Stomach smooth muscle (tissue), 2 donors: ENCODE measurements around the gene GMPR.
"Not testable (repeated sequence)": the region's sequence is repeated elsewhere in the genome, so short reads cannot be mapped to it uniquely, and the experiment has no call there.

Experiments
- H3K27ac ChIP-seq: one replicate; pipeline ENCODE4 v1.7.0; 2013; ENCODE audit warnings: mild to moderate bottlenecking, low read length, inconsistent platforms
- H3K27me3 ChIP-seq, 2 donors: one replicate each; pipeline ENCODE4 v1.7.0; 2013; ENCODE audit warnings: low read length in 2 of 2; ENCODE audit not compliant: insufficient read depth in 2 of 2, control insufficient read depth in 1 of 2
- H3K36me3 ChIP-seq, 2 donors: one replicate each; pipeline ENCODE4 v1.7.0; 2013; ENCODE audit warnings: low read length in 2 of 2; ENCODE audit not compliant: control insufficient read depth in 2 of 2, insufficient read depth in 2 of 2
- H3K4me1 ChIP-seq: one replicate; pipeline ENCODE4 v1.7.0; 2013; ENCODE audit warnings: low read length; ENCODE audit not compliant: control insufficient read depth, insufficient read depth
- H3K4me3 ChIP-seq, 2 donors: one replicate each; pipeline ENCODE4 v1.7.0; 2013; ENCODE audit warnings: low read length in 2 of 2
- H3K9ac ChIP-seq, 2 donors: one replicate each; pipeline ENCODE4 v1.7.0; 2013; ENCODE audit warnings: low read length in 2 of 2, mild to moderate bottlenecking in 1 of 2
- H3K9me3 ChIP-seq, 2 donors: one replicate each; pipeline ENCODE4 v1.7.0; 2013; ENCODE audit warnings: low read length in 2 of 2; ENCODE audit not compliant: control insufficient read depth in 2 of 2
- donor health status: healthy.
- donor health status: Pancreatic carcinoma.

The GMPR gene

DNA sequence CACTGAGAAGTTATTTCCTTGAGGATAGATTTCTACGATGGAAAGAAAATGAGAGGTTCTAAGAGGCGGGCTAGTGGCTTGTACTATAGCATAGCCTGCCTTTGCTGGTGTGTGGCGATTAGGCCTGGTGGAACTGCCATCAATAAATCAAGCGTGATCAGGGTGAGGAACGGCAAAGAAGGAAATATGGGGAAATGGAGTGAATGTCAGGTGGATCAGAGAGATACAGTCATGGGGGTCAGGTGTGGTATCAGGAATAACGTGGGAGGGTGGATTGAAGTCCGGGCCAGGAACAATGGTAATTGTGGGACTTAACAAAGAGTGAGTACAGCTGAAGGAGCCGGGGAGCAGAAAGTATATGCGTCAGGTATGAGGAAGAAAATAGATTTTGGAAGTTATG is 22.2 kb downstream of the GMPR start:
- not testable (repeated sequence) for H3K9me3 ChIP-seq, H3K4me3 ChIP-seq, H3K27me3 ChIP-seq, H3K27ac ChIP-seq, H3K9ac ChIP-seq, H3K36me3 ChIP-seq
- H3K4me1 ChIP-seq: peaks cover 12% of the 10 kb centered on the region

DNA sequence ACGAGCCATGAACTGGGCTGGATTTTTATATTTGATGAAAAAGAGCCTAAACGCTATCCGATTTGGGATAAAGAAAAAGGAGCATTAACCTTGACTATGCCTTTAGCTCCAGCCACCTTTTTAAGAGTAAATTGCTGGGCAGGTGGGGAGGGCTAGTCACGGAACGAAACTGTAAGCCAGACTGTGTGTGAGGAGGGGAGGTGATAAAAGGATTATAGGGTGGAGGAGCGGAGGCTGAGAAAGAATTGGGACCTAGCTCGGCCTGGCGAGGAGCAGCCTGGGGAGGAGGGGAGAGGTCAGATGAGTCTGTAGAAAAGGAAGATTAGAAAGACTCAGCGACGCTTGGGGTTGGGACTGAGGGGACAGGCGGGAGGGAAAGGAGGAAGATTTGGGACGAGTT is 24.4 kb downstream of the GMPR start:
- H3K4me1 ChIP-seq: peaks cover 10% of the 10 kb centered on the region
- not testable (repeated sequence) for H3K4me3 ChIP-seq, H3K36me3 ChIP-seq, H3K27me3 ChIP-seq, H3K27ac ChIP-seq, H3K9ac ChIP-seq, H3K9me3 ChIP-seq

- not testable (repeated sequence) for H3K27ac ChIP-seq, H3K36me3 ChIP-seq
Measured at GRCh38 chr6:16263464-16264099, 25.2 kb downstream of the GMPR start.

GRCh38 chr6:16264785-16265184 is 26.4 kb downstream of the GMPR start:
- no peaks in the 10 kb centered on the region for H3K9me3 ChIP-seq
- no peaks in the 10 kb centered on the region for H3K27me3 ChIP-seq
- H3K4me3 ChIP-seq: no peak overlapping the region
- H3K4me1 ChIP-seq: no peaks in the 10 kb centered on the region
- H3K27ac ChIP-seq: no peak overlapping the region
- peaks cover 0 to 2% of the 10 kb centered on the region in 2 donors for H3K36me3 ChIP-seq
- H3K9ac ChIP-seq: no peak overlapping the region

More at GRCh38 chr6:16263464-16264099, 25.2 kb downstream of the GMPR start:
- H3K4me1 ChIP-seq, H3K9ac ChIP-seq, H3K9me3 ChIP-seq, H3K4me3 ChIP-seq, H3K27me3 ChIP-seq: not testable (repeated sequence)

GRCh38 chr6:16265351-16266341 is 27.3 kb downstream of the GMPR start:
- Histone ChIP-seq H3K4me3 (no peak overlapping the region), H3K36me3 (peaks cover 0 to 2% of the 10 kb centered on the region in 2 donors), H3K9me3 (no peaks in the 10 kb centered on the region), H3K27me3 (no peaks in the 10 kb centered on the region), H3K4me1 (no peaks in the 10 kb centered on the region), H3K9ac (no peak overlapping the region), H3K27ac (no peak overlapping the region)

- peaks cover 0 to 2% of the 10 kb centered on the region in 2 donors for H3K36me3 ChIP-seq
- no peaks in the 10 kb centered on the region for H3K9me3 ChIP-seq
- no peaks in the 10 kb centered on the region for H3K4me1 ChIP-seq
- H3K27me3 ChIP-seq: no peaks in the 10 kb centered on the region
- no peak overlapping the region for H3K9ac ChIP-seq
- H3K27ac ChIP-seq: no peak overlapping the region
- no peak overlapping the region for H3K4me3 ChIP-seq
Measured at GRCh38 chr6:16267428-16268263, 29.3 kb downstream of the GMPR start.

GRCh38 chr6:16269442-16270070 is 31.2 kb downstream of the GMPR start:
- H3K27me3 ChIP-seq, H3K9me3 ChIP-seq, H3K9ac ChIP-seq, H3K4me3 ChIP-seq, H3K36me3 ChIP-seq: not testable (repeated sequence)
- H3K4me1 ChIP-seq: peaks cover 10% of the 10 kb centered on the region
- peak overlapping the region; percentile 18 for H3K27ac ChIP-seq

GRCh38 chr6:16270178-16270794 is 31.9 kb downstream of the GMPR start:
- Histone ChIP-seq H3K4me3 (no peak overlapping the region), H3K9ac (no peak overlapping the region), H3K4me1 (peaks cover 10% of the 10 kb centered on the region), H3K27ac (peak overlapping the region; percentile 18), H3K27me3 (no peaks in the 10 kb centered on the region), H3K36me3 (peaks cover 0 to 4% of the 10 kb centered on the region in 2 donors), H3K9me3 (no peaks in the 10 kb centered on the region)

- Histone ChIP-seq H3K9ac (no peak overlapping the region), H3K36me3 (peaks cover 0 to 2% of the 10 kb centered on the region in 2 donors), H3K27me3 (no peaks in the 10 kb centered on the region), H3K27ac (no peak overlapping the region), H3K4me1 (peaks cover 14% of the 10 kb centered on the region), H3K9me3 (no peaks in the 10 kb centered on the region), H3K4me3 (no peak overlapping the region)
Measured at GRCh38 chr6:16271428-16271827, 33.0 kb downstream of the GMPR start.

DNA sequence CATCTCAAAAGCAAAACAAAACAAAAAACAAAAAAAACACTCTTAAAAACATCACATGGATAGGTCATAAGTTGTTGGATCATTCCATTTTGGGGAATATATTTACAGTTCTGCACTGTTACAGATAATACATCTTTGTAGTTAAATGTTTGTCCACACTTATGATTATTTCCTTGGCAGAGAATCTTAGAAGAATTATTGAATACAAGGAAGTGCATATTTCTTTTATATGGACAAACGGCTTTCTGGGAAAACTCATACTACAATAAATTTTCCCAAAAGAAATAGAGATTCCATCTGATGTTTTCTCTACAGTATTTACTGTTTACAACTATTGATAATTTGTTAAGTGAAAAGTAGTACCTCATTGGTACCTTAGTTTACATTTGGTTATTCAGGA is 33.8 kb downstream of the GMPR start:
- Histone ChIP-seq H3K9me3 (no peaks in the 10 kb centered on the region), H3K4me1 (peaks cover 22% of the 10 kb centered on the region), H3K4me3 (no peak overlapping the region), H3K27ac (no peak overlapping the region), H3K27me3 (no peaks in the 10 kb centered on the region), H3K36me3 (peaks cover 0 to 2% of the 10 kb centered on the region in 2 donors), H3K9ac (no peak overlapping the region)
